Mucosa of descending colon (tissue), 3 donors: ENCODE data around the gene KLRK1. TPM values are rescaled to one million over a fixed set of nuclear protein-coding genes. Genes with fewer than 3 reads are reported as not detected.
"Not testable (repeated sequence)": the region's sequence is repeated elsewhere in the genome, so short reads cannot be mapped to it uniquely, and the experiment has no call there.

Experiments
- ATAC-seq: fragments of 200-7000 bp; cut with Tn5 transposase; one replicate; pipeline ENCODE4 v1.9.1; 2020; ENCODE audit warnings: mild to moderate bottlenecking, moderate library complexity
- DNase-seq, 3 donors: peaks; one replicate each; pipeline ENCODE4 v3.0.0-alpha.2; 2020
- H3K36me3 ChIP-seq: fragments of 200-600 bp; one replicate; pipeline ENCODE4 v1.8.0; 2021; ENCODE audit warnings: low read depth, mild to moderate bottlenecking
- H3K4me1 ChIP-seq: fragments of 200-600 bp; one replicate; pipeline ENCODE4 v1.8.0; 2021; ENCODE audit warnings: low read depth, mild to moderate bottlenecking
- H3K4me3 ChIP-seq: fragments of 200-600 bp; one replicate; pipeline ENCODE4 v1.8.0; 2021; ENCODE audit warnings: mild to moderate bottlenecking
- H3K9me3 ChIP-seq: fragments of 200-600 bp; one replicate; pipeline ENCODE4 v1.8.0; 2021; ENCODE audit warnings: mild to moderate bottlenecking
- intact Hi-C, 2 donors: fragments of 100-400 bp; cut with DNase I in 1 of 2; cut with micrococcal nuclease in 1 of 2; formaldehyde crosslinking; loops; one replicate each; pipeline versions ENCODE4 v1.11.0 to v1.11.1; 2022; cut with DNase I, micrococcal nuclease
- total RNA-seq, 3 donors: library from RNA; stranded (reverse); fragmentation: NEBNext Ultra II Directional in 2 of 3; extraction: Animal tissue kit (Norgen Biotek cat#: 25700) in 2 of 3; gene quantifications; one replicate each; pipeline versions ENCODE4 v1.2.1 to v1.2.4, GENCODE V29; 2021 to 2023
- TF ChIP-seq, protein P1 (sequence below): fragments of 200-600 bp; IDR thresholded peaks from one replicate; pipeline ENCODE4 v1.8.0; 2022; ENCODE audit warnings: antibody characterized with exemption, mild to moderate bottlenecking
- donor health status: DM: no; HTN: no; CAD: no; lungs with moderate emphysema.
- donor health status: DM: no; HTN: no; CAD: no.
- donor health status: DM: no; HTN: yes; CAD: no.

KLRK1 gene
- total RNA-seq, 3 donors from 2014 or later, result 3.9 to 4.5 (median 4.4) TPM

DNA sequence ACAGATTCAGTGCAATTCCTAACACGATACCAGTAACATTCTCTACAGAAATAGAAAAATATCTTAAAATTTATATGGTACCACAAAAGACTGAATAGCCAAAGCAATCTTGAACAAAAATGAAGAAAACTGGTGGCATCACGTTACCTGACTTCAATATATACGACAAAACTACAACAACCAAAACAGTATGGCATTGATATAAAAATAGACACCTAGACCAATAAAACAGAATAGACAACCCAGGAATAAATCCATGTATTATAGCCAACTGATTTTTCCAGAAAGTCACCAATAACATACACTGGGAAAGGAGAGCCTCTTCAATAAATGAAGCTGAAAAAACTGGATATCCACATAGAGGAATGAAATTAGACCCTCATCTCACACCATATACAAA, 5.7 kb downstream of the KLRK1 start:
- intact Hi-C loops, result no loop called here
- no peaks in the 10 kb centered on the region for H3K9me3 ChIP-seq
- TF ChIP-seq, protein P1, sequence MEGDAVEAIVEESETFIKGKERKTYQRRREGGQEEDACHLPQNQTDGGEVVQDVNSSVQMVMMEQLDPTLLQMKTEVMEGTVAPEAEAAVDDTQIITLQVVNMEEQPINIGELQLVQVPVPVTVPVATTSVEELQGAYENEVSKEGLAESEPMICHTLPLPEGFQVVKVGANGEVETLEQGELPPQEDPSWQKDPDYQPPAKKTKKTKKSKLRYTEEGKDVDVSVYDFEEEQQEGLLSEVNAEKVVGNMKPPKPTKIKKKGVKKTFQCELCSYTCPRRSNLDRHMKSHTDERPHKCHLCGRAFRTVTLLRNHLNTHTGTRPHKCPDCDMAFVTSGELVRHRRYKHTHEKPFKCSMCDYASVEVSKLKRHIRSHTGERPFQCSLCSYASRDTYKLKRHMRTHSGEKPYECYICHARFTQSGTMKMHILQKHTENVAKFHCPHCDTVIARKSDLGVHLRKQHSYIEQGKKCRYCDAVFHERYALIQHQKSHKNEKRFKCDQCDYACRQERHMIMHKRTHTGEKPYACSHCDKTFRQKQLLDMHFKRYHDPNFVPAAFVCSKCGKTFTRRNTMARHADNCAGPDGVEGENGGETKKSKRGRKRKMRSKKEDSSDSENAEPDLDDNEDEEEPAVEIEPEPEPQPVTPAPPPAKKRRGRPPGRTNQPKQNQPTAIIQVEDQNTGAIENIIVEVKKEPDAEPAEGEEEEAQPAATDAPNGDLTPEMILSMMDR, result no peak
- no peaks in the 10 kb centered on the region for H3K4me1 ChIP-seq
- no peaks in the 10 kb centered on the region for H3K36me3 ChIP-seq
- no peak overlapping the region for H3K4me3 ChIP-seq
- DNase-seq (no peak), ATAC-seq (no peak)

DNA sequence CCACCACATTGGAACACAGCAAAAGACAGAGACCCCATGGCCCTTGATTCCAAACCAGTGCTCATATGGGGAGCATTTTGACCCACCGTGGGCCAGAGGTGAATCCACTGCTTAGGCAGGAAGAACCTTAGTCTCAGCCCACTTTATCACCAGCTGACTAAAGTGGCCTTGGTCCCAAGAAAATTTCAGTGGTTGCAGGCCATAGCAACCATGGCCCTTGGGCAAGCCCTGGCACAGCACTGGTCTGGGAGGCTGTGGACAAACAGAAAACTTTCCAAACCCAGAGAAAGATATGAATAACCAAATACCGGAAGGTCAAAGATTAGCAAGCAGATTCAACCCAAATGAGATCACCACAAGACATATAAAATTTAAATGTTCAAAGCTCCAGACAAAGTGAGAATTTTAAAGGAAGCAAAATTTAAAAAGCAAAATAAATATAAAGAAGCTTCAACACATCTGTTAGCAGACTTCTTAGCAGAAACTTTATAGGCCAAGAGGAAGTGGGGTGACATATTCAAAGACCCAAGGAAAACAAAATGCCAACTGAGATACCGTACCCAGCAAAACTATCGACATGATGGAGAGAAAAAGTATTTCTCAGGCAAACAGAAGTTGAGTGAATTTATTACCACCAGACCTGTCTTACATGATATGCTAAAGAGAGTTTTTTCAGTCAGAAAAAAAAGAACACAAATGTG, 7.8 kb downstream of the KLRK1 start:
- ATAC-seq (no peak), DNase-seq (no peak)
- intact Hi-C loops, result no loop called here
- TF ChIP-seq, protein P1, result no peak
- H3K4me1 ChIP-seq, result no peaks in the 10 kb centered on the region
- H3K9me3 ChIP-seq, result no peaks in the 10 kb centered on the region
- no peak overlapping the region for H3K4me3 ChIP-seq
- H3K36me3 ChIP-seq, result no peaks in the 10 kb centered on the region

DNA sequence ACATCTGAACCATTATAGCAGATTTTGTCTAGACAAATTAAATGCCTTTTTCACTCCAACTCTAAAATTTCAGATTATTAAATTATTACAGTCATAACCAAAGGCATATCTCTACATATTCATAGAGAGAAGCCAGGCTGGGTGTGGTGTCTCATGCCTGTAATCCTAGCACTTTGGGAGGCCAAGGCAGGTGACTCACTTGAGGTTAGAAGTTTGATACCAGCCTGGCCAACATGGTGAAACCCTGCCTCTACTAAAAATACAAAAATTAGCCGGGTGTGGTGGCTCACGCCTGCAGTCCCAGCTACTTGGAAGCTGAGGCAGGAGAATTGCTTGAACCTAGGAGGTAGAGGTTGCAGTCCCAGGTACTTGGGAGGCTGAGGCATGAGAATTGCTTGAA, 11.1 kb downstream of the KLRK1 start:
- H3K4me1 ChIP-seq, H3K9me3 ChIP-seq, ATAC-seq, intact Hi-C loops, H3K4me3 ChIP-seq, H3K36me3 ChIP-seq, DNase-seq: not testable (repeated sequence)

DNA sequence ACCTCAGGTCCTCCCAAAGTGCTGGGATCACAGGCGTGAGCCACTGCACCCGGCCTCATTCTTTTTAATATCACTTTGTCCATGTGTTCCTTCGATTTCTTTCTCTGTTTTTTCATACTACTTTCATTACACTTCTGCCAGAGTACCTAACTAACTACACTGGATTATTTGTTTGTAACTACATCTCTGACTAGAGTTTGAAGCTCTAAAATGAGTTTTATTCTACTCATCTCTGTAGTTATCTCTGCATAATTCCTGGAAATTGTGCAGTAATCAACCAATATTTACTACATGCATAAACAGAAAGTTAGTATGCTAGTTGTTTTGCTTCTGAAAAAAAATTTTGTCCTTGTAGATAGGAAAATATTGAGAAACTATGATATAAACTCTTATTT, 15.2 kb downstream of the KLRK1 start:
- TF ChIP-seq, protein P1, result no peak
- Histone ChIP-seq H3K9me3 (no peaks in the 10 kb centered on the region), H3K36me3 (no peaks in the 10 kb centered on the region), H3K4me3 (no peak overlapping the region), H3K4me1 (peaks cover 18% of the 10 kb centered on the region)
- ATAC-seq (no peak), DNase-seq (no peak)
- intact Hi-C loops, result no loop called here

DNA sequence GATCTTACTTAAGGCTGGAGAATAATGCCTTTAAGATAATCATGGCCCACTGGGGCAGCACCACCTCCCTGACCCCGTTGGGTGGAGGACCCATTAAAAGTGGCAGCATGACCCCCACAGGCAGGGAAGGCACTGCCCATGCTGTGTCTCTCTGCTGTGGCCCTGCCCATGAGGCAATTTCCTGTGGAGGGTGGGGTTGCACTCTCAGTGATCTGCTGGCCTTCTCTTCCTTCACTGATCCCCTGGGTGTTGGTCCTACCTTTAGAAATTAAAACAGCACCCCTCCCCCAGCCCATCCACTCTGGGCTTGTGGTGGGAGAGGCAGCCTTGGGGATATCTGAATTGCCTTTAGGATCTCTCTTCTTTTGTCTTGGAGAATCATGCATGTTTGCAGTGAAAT, 17.3 kb downstream of the KLRK1 start:
- no peaks in the 10 kb centered on the region for H3K36me3 ChIP-seq
- DNase-seq (peak; percentile 73 to 78 (median 73)), ATAC-seq (peak; percentile 98)

DNA sequence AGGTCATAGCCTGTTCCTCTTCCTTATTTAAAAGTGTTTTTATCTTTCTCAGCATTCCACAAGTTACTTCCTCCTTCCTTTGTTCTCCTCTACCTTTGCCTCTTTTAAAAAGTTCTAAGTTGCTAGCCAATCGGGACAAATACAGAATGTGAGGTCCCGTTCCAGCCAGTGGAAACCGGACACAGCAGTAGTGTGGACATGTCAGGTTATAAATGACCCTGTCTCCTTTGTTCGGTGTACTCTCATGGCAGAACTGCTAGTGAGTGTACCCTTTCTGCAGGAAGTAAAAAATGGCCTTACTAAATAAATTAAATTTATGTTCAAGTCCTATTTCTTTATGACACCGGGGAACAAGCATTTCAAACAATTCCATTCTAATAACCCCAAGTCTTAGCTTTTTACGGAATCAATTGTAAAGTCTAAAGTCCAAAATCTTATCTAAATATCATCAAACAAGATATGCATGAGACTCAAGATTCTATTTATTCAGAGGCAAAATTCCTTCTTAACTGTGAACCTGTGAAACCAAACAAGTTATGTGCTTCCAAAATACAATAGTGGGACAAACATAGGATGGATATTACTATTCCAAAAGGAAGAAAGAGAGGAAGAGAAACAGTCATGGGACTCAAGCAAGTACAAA, 17.8 kb downstream of the KLRK1 start:
- peaks cover 18% of the 10 kb centered on the region for H3K4me1 ChIP-seq
- intact Hi-C loops, H3K4me3 ChIP-seq, H3K9me3 ChIP-seq, H3K36me3 ChIP-seq: not testable (repeated sequence)
- ATAC-seq (peak; percentile 77), DNase-seq (peak in 1 of 3 donors; percentile 34)

More for the DNA sequence above, 17.3 kb downstream of the KLRK1 start:
- H3K4me1 ChIP-seq, result peaks cover 18% of the 10 kb centered on the region
- intact Hi-C loops, result no loop called here
- TF ChIP-seq, protein P1, result no peak
- H3K9me3 ChIP-seq, result no peaks in the 10 kb centered on the region
- H3K4me3 ChIP-seq, result no peak overlapping the region
